ENCODE measurements around the gene PEAK3.

The PEAK3 gene

GRCh38 chr19:2271234-2272103, 10.5 kb downstream of the PEAK3 start:
- Histone ChIP-seq H4K5ac (ENCODE audit: low read length) (no peak overlapping the region), H3K79me2 (ENCODE audit: control insufficient read depth, insufficient read depth, low read length) (peaks cover 38% of the 10 kb centered on the region), H3K4me2 (ENCODE audit: low read length) (peak overlapping the region; percentile 50), H4K8ac (ENCODE audit: low read depth, low read length) (no peak overlapping the region), H2BK120ac (ENCODE audit: low read depth, low read length) (no peak overlapping the region), H3K4me1 (ENCODE audit: control insufficient read depth, low read depth, low read length) (no peaks in the 10 kb centered on the region), H3K23ac (ENCODE audit: low read length) (no peak overlapping the region), H3K27ac (ENCODE audit: low read depth, low read length) (peak overlapping the region; percentile 84), H2BK5ac (ENCODE audit: low read length) (no peak overlapping the region), H3K56ac (ENCODE audit: low read length) (peak overlapping the region; percentile 100), H3K4ac (ENCODE audit: low read depth, low read length) (no peak overlapping the region), H3K79me1 (ENCODE audit: low read length) (peaks cover 7% of the 10 kb centered on the region), H3K27me3 (ENCODE audit: insufficient read depth, low read length, poor library complexity) (no peaks in the 10 kb centered on the region), H3K9ac (ENCODE audit: low read length) (peak overlapping the region; percentile 100), H3K4me3 (ENCODE audit: low read length) (peak overlapping the region; percentile 100), H2BK15ac (replicated peaks; ENCODE audit: low read depth) (no peak overlapping the region), H3K18ac (ENCODE audit: low read length) (peak overlapping the region; percentile 69), H3K36me3 (ENCODE audit: control insufficient read depth, insufficient read depth, low read length) (peaks cover 5% of the 10 kb centered on the region), H2AK5ac (ENCODE audit: low read length) (no peak overlapping the region)
- WGBS (ENCODE audit: extremely low coverage, insufficient coverage, low lambda C conversion rate), result no CpG with 5 or more reads among the region's 43 CpGs
- no peak for DNase-seq

GRCh38 chr19:2270423-2271233, 11.3 kb downstream of the PEAK3 start:
- Histone ChIP-seq H3K27ac (ENCODE audit: low read depth, low read length) (peak overlapping the region; percentile 84), H3K4ac (ENCODE audit: low read depth, low read length) (peak overlapping the region; percentile 77), H3K36me3 (ENCODE audit: control insufficient read depth, insufficient read depth, low read length) (peaks cover 5% of the 10 kb centered on the region), H3K23ac (ENCODE audit: low read length) (peak overlapping the region; percentile 89), H2BK15ac (replicated peaks; ENCODE audit: low read depth) (no peak overlapping the region), H2BK120ac (ENCODE audit: low read depth, low read length) (no peak overlapping the region), H3K18ac (ENCODE audit: low read length) (peak overlapping the region; percentile 69), H2BK5ac (ENCODE audit: low read length) (no peak overlapping the region), H3K79me2 (ENCODE audit: control insufficient read depth, insufficient read depth, low read length) (peaks cover 38% of the 10 kb centered on the region), H4K8ac (ENCODE audit: low read depth, low read length) (peak overlapping the region; percentile 58), H3K4me2 (ENCODE audit: low read length) (peak overlapping the region; percentile 40), H3K4me3 (ENCODE audit: low read length) (peak overlapping the region; percentile 100), H3K4me1 (ENCODE audit: control insufficient read depth, low read depth, low read length) (no peaks in the 10 kb centered on the region), H3K56ac (ENCODE audit: low read length) (peak overlapping the region; percentile 100), H2AK5ac (ENCODE audit: low read length) (no peak overlapping the region), H3K27me3 (ENCODE audit: insufficient read depth, low read length, poor library complexity) (no peaks in the 10 kb centered on the region), H3K9ac (ENCODE audit: low read length) (peak overlapping the region; percentile 100), H3K79me1 (ENCODE audit: low read length) (peaks cover 7% of the 10 kb centered on the region), H4K5ac (ENCODE audit: low read length) (no peak overlapping the region)
- no CpG with 5 or more reads among the region's 88 CpGs for WGBS (ENCODE audit: extremely low coverage, insufficient coverage, low lambda C conversion rate)
- peak; percentile 65 for DNase-seq

- Histone ChIP-seq H3K4me2 (ENCODE audit: low read length) (no peak overlapping the region), H3K27ac (ENCODE audit: low read depth, low read length) (peak overlapping the region; percentile 84), H3K4me3 (ENCODE audit: low read length) (peak overlapping the region; percentile 100), H3K56ac (ENCODE audit: low read length) (peak overlapping the region; percentile 100), H2BK5ac (ENCODE audit: low read length) (no peak overlapping the region), H3K18ac (ENCODE audit: low read length) (peak overlapping the region; percentile 69), H4K8ac (ENCODE audit: low read depth, low read length) (no peak overlapping the region), H3K4me1 (ENCODE audit: control insufficient read depth, low read depth, low read length) (no peaks in the 10 kb centered on the region), H3K4ac (ENCODE audit: low read depth, low read length) (peak overlapping the region; percentile 77), H3K36me3 (ENCODE audit: control insufficient read depth, insufficient read depth, low read length) (peaks cover 5% of the 10 kb centered on the region), H4K5ac (ENCODE audit: low read length) (no peak overlapping the region), H2AK5ac (ENCODE audit: low read length) (no peak overlapping the region), H3K79me2 (ENCODE audit: control insufficient read depth, insufficient read depth, low read length) (peaks cover 38% of the 10 kb centered on the region), H3K23ac (ENCODE audit: low read length) (peak overlapping the region; percentile 89), H2BK15ac (replicated peaks; ENCODE audit: low read depth) (no peak overlapping the region), H3K79me1 (ENCODE audit: low read length) (peaks cover 7% of the 10 kb centered on the region), H2BK120ac (ENCODE audit: low read depth, low read length) (no peak overlapping the region), H3K9ac (ENCODE audit: low read length) (peak overlapping the region; percentile 100), H3K27me3 (ENCODE audit: insufficient read depth, low read length, poor library complexity) (no peaks in the 10 kb centered on the region)
- no peak for DNase-seq
- no CpG with 5 or more reads among the region's 30 CpGs for WGBS (ENCODE audit: extremely low coverage, insufficient coverage, low lambda C conversion rate)
Observed at GRCh38 chr19:2270157-2270422, 11.9 kb downstream of the PEAK3 start.

GRCh38 chr19:2269244-2270156, 12.5 kb downstream of the PEAK3 start:
- no peak overlapping the region for H2BK15ac ChIP-seq (replicated peaks; ENCODE audit: low read depth)
- peak overlapping the region; percentile 100 for H3K56ac ChIP-seq (ENCODE audit: low read length)
- H2AK5ac ChIP-seq (ENCODE audit: low read length), result peak overlapping the region; percentile 92
- peak overlapping the region; percentile 100 for H3K4me3 ChIP-seq (ENCODE audit: low read length)
- H3K4ac ChIP-seq (ENCODE audit: low read depth, low read length), result peak overlapping the region; percentile 77
- H3K79me1 ChIP-seq (ENCODE audit: low read length), result peaks cover 7% of the 10 kb centered on the region
- H3K27me3 ChIP-seq (ENCODE audit: insufficient read depth, low read length, poor library complexity), result no peaks in the 10 kb centered on the region
- no peaks in the 10 kb centered on the region for H3K4me1 ChIP-seq (ENCODE audit: control insufficient read depth, low read depth, low read length)
- H3K23ac ChIP-seq (ENCODE audit: low read length), result peak overlapping the region; percentile 89
- H3K27ac ChIP-seq (ENCODE audit: low read depth, low read length), result peak overlapping the region; percentile 84
- no peak overlapping the region for H2BK120ac ChIP-seq (ENCODE audit: low read depth, low read length)
- no peak overlapping the region for H4K5ac ChIP-seq (ENCODE audit: low read length)
- peak overlapping the region; percentile 100 for H3K9ac ChIP-seq (ENCODE audit: low read length)
- no peak overlapping the region for H4K8ac ChIP-seq (ENCODE audit: low read depth, low read length)
- peak; percentile 98 for DNase-seq
- peak overlapping the region; percentile 69 for H3K18ac ChIP-seq (ENCODE audit: low read length)
- peaks cover 5% of the 10 kb centered on the region for H3K36me3 ChIP-seq (ENCODE audit: control insufficient read depth, insufficient read depth, low read length)
- WGBS (ENCODE audit: extremely low coverage, insufficient coverage, low lambda C conversion rate), result no CpG with 5 or more reads among the region's 103 CpGs
- H3K79me2 ChIP-seq (ENCODE audit: control insufficient read depth, insufficient read depth, low read length), result peaks cover 38% of the 10 kb centered on the region
- no peak overlapping the region for H2BK5ac ChIP-seq (ENCODE audit: low read length)
- H3K4me2 ChIP-seq (ENCODE audit: low read length), result no peak overlapping the region

- no peak overlapping the region for H3K27ac ChIP-seq (ENCODE audit: low read depth, low read length)
- H2BK5ac ChIP-seq (ENCODE audit: low read length), result no peak overlapping the region
- peaks cover 32% of the 10 kb centered on the region for H3K79me2 ChIP-seq (ENCODE audit: control insufficient read depth, insufficient read depth, low read length)
- H2AK5ac ChIP-seq (ENCODE audit: low read length), result no peak overlapping the region
- peak overlapping the region; percentile 91 for H3K56ac ChIP-seq (ENCODE audit: low read length)
- H3K27me3 ChIP-seq (ENCODE audit: insufficient read depth, low read length, poor library complexity), result no peaks in the 10 kb centered on the region
- H3K4me2 ChIP-seq (ENCODE audit: low read length), result peak overlapping the region; percentile 56
- H4K5ac ChIP-seq (ENCODE audit: low read length), result no peak overlapping the region
- H3K4ac ChIP-seq (ENCODE audit: low read depth, low read length), result no peak overlapping the region
- WGBS (ENCODE audit: extremely low coverage, insufficient coverage, low lambda C conversion rate), result no CpG with 5 or more reads among the region's 19 CpGs
- peaks cover 2% of the 10 kb centered on the region for H3K79me1 ChIP-seq (ENCODE audit: low read length)
- no peaks in the 10 kb centered on the region for H3K4me1 ChIP-seq (ENCODE audit: control insufficient read depth, low read depth, low read length)
- no peak overlapping the region for H2BK15ac ChIP-seq (replicated peaks; ENCODE audit: low read depth)
- H3K18ac ChIP-seq (ENCODE audit: low read length), result no peak overlapping the region
- H3K4me3 ChIP-seq (ENCODE audit: low read length), result peak overlapping the region; percentile 79
- H3K9ac ChIP-seq (ENCODE audit: low read length), result peak overlapping the region; percentile 89
- H3K36me3 ChIP-seq (ENCODE audit: control insufficient read depth, insufficient read depth, low read length), result peaks cover 5% of the 10 kb centered on the region
- no peak overlapping the region for H4K8ac ChIP-seq (ENCODE audit: low read depth, low read length)
- H3K23ac ChIP-seq (ENCODE audit: low read length), result no peak overlapping the region
- no peak overlapping the region for H2BK120ac ChIP-seq (ENCODE audit: low read depth, low read length)
- no peak for DNase-seq
Observed at GRCh38 chr19:2268861-2269243, 13.1 kb downstream of the PEAK3 start.

All from mesendoderm (in vitro differentiated cells).